Thyroid gland (tissue), 4 donors: ENCODE results near the gene CTNNA2. TPM values are rescaled to one million over a fixed set of nuclear protein-coding genes. Genes with fewer than 3 reads are reported as not detected.

ENCODE experiments used
- DNase-seq, 2 donors: peaks; one replicate each; pipeline ENCODE4 v3.0.0-alpha.2; 2019
- H3K27ac ChIP-seq, 3 donors: fragments of 200-600 bp; sonication (generic); 1 replicate in 2 of 3; 2 replicates in 1 of 3; pipeline ENCODE4 v1.5.1; 2016 to 2019; ENCODE audit warnings: mild to moderate bottlenecking in 1 of 3, moderate library complexity in 1 of 3
- H3K27me3 ChIP-seq: fragments of 200-600 bp; sonication (generic); one replicate; pipeline ENCODE4 v1.5.1; 2019
- H3K36me3 ChIP-seq, 2 donors: fragments of 200-600 bp; sonication (generic); one replicate each; pipeline ENCODE4 v1.5.1; 2016 to 2019
- H3K4me1 ChIP-seq, 2 donors: fragments of 200-600 bp; sonication (generic); one replicate each; pipeline ENCODE4 v1.5.1; 2017 to 2019
- H3K4me3 ChIP-seq, 3 donors: fragments of 200-600 bp; sonication (generic); replicated peaks in 1 of 3; 1 replicate in 2 of 3; 2 replicates in 1 of 3; pipeline ENCODE4 v1.5.1; 2016; ENCODE audit warnings: mild to moderate bottlenecking in 1 of 3
- H3K9me3 ChIP-seq: fragments of 200-600 bp; sonication (generic); one replicate; pipeline ENCODE4 v1.5.1; 2017
- POLR2A ChIP-seq, 2 donors: fragments of 450-650 bp; IDR thresholded peaks; one replicate each; pipeline ENCODE4 v1.6.1; 2017; ENCODE audit warnings: antibody characterized with exemption in 2 of 2, mild to moderate bottlenecking in 2 of 2, moderate library complexity in 1 of 2
- WGBS, 2 donors: methylation state at CpG; one replicate each; pipeline ENCODE4 v1.1.5; 2017; 5-methylcytosine and 5-hydroxymethylcytosine counted together
- intact Hi-C: fragments of 100-400 bp; cut with DNase I; formaldehyde crosslinking; loops from one replicate; pipeline ENCODE4 v1.15.1; 2023
- total RNA-seq, 4 donors: library from RNA; depleted of rRNA; stranded (reverse); fragments of >200 nt; gene quantifications; one replicate each; pipeline ENCODE4 v1.2.3, GENCODE V29; 2016
- TF ChIP-seq, protein P1 (sequence below), 6 experiments: fragments of 200-600 bp in 3 of 6; fragments of 450-650 bp in 3 of 6; sonication (generic) in 3 of 6; IDR thresholded peaks; one replicate each; pipeline ENCODE4 v1.5.1; 2016 to 2019; ENCODE audit warnings: antibody characterized with exemption in 6 of 6, mild to moderate bottlenecking in 2 of 6, inconsistent platforms in 1 of 6, moderate library complexity in 1 of 6

The CTNNA2 gene
- total RNA-seq, 4 donors from 2014 or later: 0.13 to 0.44 (median 0.22) TPM; not detected in 1

DNA sequence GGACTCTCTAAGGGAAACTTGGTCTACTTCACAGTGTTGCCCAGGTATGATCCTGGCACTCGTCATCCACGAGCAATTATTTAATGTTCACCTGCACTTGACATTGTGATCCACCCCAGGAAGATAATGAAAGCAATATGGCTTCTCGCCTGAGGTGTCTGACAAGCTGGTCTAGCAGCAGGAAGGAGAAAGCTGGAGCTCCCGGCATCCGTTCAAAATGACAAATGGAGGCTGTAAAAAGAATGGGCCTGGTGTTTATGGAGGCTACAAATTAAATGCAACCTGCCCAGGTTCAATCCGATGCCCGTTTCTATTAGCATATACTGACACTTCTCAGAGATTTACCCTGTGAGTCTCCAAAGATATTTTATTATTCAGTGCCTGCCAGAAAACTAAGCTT lies 317.6 kb downstream of the CTNNA2 start:
- TF ChIP-seq POLR2A (IDR thresholded peaks at IDR 0.05): no peak
- TF ChIP-seq, protein P1, sequence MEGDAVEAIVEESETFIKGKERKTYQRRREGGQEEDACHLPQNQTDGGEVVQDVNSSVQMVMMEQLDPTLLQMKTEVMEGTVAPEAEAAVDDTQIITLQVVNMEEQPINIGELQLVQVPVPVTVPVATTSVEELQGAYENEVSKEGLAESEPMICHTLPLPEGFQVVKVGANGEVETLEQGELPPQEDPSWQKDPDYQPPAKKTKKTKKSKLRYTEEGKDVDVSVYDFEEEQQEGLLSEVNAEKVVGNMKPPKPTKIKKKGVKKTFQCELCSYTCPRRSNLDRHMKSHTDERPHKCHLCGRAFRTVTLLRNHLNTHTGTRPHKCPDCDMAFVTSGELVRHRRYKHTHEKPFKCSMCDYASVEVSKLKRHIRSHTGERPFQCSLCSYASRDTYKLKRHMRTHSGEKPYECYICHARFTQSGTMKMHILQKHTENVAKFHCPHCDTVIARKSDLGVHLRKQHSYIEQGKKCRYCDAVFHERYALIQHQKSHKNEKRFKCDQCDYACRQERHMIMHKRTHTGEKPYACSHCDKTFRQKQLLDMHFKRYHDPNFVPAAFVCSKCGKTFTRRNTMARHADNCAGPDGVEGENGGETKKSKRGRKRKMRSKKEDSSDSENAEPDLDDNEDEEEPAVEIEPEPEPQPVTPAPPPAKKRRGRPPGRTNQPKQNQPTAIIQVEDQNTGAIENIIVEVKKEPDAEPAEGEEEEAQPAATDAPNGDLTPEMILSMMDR (IDR thresholded peaks at IDR 0.05): no peak
- Histone ChIP-seq H3K9me3 (no peaks in the 10 kb centered on the region), H3K4me3 (no peak overlapping the region), H3K27me3 (no peaks in the 10 kb centered on the region), H3K4me1 (no peaks in the 10 kb centered on the region), H3K27ac (no peak overlapping the region), H3K36me3 (no peaks in the 10 kb centered on the region)
- WGBS, 2 donors: 75 to 77% methylated on average over 7 of the region's 7 CpGs
- intact Hi-C loops: no loop called here
- no peak for DNase-seq

DNA sequence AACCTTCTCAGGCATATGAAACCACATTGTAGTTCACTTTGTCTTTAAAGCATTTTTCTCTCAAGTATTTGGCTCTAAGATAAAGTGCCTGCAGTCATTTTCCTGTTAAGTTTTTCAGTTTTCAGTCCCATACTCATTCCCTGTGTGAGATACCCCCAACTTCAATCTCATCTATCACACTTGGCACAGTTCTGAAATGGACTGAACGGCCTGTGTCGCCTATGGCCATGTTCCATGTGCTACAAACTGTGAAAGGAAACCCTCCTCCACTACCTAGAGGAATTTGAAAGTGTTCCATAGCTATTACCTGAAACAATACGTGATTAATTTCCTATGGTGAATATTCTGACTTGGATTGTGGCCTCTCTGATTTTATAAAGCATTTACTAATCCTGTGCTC lies 319.1 kb downstream of the CTNNA2 start:
- DNase-seq: no peak

DNA sequence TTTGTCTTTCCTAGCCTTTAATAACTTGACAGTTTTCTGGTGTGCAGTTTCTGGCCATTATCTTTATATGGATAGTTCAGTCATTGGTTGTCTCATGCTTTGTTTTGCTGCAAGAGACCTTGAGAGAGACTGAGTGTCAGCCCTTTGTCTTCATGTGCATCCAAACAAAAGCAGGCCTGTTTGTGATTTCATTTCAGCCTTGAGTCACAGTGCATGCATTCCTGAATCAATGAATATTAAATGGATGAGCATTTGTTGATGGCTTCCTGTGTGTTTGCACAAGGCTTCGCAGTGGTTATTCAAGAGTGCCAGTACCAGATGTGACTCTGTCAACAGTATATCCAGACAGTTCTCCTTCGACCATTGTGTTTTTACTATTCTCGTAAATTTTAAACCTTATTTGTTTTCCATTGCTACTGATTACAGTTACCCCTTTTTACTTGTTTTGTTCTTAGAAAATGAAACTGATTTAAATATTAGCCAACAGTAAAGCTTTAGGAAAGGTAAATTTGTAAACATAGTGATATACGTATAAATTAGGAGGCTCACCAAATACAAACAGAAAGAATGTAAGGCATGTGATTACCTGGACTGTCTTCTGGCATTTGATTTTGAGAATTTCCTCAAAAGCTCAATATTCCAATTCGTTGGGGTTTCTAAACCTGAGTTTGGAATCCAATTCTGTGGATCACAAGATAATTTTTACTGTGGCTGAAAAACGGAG lies 319.8 kb downstream of the CTNNA2 start:
- Histone ChIP-seq H3K27me3 (no peaks in the 10 kb centered on the region), H3K9me3 (no peaks in the 10 kb centered on the region), H3K4me1 (no peaks in the 10 kb centered on the region), H3K36me3 (no peaks in the 10 kb centered on the region), H3K4me3 (no peak overlapping the region), H3K27ac (no peak overlapping the region)
- intact Hi-C loops: no loop called here
- no peak for DNase-seq
- no peak for TF ChIP-seq POLR2A (IDR thresholded peaks at IDR 0.05)
- TF ChIP-seq, protein P1 (IDR thresholded peaks at IDR 0.05): no peak
- WGBS, 2 donors: 40 to 41% methylated on average over 6 of the region's 6 CpGs

More for the DNA sequence above, 319.1 kb downstream of the CTNNA2 start:
- no peaks in the 10 kb centered on the region for H3K9me3 ChIP-seq
- no peaks in the 10 kb centered on the region for H3K36me3 ChIP-seq
- no peaks in the 10 kb centered on the region for H3K4me1 ChIP-seq
- H3K27ac ChIP-seq: no peak overlapping the region
- 24 to 29% methylated on average over 3 of the region's 3 CpGs for WGBS, 2 donors
- intact Hi-C loops: no loop called here
- no peaks in the 10 kb centered on the region for H3K27me3 ChIP-seq
- H3K4me3 ChIP-seq: no peak overlapping the region
- TF ChIP-seq, protein P1 (IDR thresholded peaks at IDR 0.05): no peak
- TF ChIP-seq POLR2A (IDR thresholded peaks at IDR 0.05): no peak

DNA sequence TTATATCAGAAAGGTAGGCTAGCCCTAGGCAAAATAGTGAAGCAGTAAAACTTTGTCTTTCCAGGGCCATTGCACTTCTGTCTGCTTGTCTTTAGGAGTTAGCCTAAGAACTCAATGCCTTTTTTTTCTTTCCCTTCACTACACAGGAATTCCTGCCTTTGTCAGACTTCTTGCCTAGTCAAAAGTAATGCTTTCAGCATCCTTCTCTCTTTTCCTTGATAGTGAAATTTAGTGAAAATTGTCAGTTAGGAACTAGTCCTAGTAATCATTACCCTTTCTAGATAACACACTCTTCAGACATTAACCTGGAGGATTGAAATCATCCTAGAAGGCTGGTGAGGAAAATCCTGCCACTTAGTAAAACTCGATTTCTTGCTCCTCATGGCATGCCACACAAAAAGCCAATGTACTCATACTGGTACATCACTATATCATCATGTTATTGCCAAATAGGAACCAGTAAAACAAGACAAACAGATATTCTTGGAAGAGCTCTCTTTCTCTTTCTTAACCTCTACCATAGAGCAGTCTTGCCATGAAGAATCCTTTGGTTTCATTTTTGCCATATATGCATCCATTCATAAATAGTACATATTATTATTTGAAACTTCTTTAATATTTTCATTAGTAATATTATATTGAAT lies 320.5 kb downstream of the CTNNA2 start:
- Histone ChIP-seq H3K27me3 (no peaks in the 10 kb centered on the region), H3K27ac (no peak overlapping the region), H3K4me3 (no peak overlapping the region), H3K9me3 (no peaks in the 10 kb centered on the region), H3K36me3 (no peaks in the 10 kb centered on the region), H3K4me1 (no peaks in the 10 kb centered on the region)
- TF ChIP-seq POLR2A (IDR thresholded peaks at IDR 0.05): no peak
- TF ChIP-seq, protein P1 (IDR thresholded peaks at IDR 0.05): no peak
- 59 to 72% methylated on average over 1 of the region's 1 CpG for WGBS, 2 donors
- no peak for DNase-seq
- intact Hi-C loops: no loop called here

DNA sequence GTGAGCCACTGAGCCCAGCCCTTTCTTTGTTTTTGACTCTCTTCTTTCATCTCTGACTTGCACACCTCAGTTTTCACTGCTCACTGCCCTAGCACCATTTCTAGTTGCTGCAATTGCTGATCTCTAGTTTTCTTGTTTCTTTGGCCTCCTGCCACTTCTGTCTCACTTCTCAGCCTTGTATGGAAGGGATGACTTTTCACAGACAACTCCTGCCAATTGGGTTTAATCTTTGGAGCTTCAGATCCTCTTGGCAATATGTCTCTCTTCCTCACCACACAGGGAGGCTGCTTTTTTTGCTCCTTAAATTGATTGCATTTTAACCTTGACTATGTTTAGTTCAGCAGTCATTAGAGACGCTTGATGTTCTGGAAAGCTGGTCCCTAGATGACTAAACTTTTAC lies 323.1 kb downstream of the CTNNA2 start:
- Histone ChIP-seq H3K4me1 (no peaks in the 10 kb centered on the region), H3K27ac (no peak overlapping the region), H3K9me3 (no peaks in the 10 kb centered on the region), H3K36me3 (no peaks in the 10 kb centered on the region), H3K4me3 (no peak overlapping the region), H3K27me3 (no peaks in the 10 kb centered on the region)
- intact Hi-C loops: no loop called here
- DNase-seq: no peak
- TF ChIP-seq, protein P1 (IDR thresholded peaks at IDR 0.05): no peak
- no peak for TF ChIP-seq POLR2A (IDR thresholded peaks at IDR 0.05)
- WGBS, 2 donors: 65 to 79% methylated on average over 1 of the region's 1 CpG
